ENCODE results near the gene USP31.

Gene USP31

DNA sequence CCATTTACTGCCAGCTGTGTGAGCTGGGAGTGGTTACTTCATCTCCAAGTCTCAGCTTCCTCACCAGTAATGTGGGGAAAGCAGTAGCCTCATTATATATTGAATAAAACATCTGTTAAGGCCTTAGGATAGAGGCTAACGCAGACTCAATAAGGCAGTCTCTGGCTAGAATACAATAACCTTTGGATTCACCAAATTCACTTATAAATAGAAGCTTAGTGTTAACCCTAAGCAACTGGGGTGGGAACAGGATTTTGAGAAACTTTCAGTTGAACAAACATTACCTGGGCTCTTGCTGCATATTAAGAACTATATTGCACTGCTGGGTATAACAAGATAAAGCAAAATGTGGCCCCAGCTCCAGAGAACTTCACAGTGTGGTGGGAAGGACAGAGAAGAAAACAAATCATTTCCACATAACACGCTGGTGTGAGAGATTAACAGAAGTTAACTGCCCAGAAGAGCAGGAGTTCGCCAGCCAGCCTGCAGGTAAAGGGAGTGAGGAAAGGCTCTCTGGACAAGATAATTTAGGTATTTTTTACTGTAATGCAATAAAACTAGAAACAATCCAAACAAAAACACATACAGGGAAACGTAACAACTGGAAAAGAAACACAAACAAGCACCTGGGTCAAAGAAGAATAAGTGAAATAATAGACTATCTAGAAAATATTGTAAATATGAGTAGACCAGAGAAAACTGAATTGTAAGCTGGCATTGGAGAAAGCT lies 57.0 kb downstream of the USP31 start:
- no peak for DNase-seq

DNA sequence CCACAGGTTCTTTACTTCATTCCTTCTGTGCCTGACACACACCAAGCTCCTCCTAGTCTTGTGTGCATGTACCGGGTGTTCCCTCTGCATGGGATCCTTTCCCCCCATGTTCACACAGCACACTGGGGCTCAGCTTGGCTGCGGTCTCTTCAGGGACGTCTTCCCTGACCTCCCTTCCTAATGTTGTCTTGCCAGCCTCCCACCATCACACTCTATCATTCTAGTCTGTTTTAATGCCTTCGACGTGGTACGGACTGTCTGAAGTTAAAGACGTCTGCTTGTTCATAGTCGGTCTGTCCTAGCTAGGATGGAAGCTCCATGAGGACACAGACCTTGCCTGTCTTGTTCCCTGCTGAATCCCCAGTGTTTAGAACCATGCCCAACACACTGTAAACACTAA lies 60.1 kb downstream of the USP31 start:
- no peak for DNase-seq

DNA sequence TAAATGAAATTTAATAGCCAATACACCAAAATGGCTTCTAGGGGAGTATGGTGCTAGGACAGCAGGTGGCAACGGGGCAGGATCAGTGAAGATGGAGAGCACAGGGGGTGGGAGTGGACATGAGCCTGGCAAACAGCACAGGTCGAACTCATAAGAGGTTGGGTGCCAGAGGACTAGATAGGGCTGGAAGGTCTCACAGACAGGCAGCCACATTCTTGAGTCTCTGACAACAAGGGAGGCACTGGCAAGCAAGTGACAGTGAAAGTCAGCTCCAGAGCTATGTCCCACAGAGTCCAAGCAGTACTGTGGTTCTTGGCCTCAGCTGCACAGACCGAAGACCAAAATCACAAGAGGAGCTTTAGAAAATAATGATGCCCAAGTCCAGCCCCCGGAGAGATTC lies 61.2 kb downstream of the USP31 start:
- no peak for DNase-seq

DNA sequence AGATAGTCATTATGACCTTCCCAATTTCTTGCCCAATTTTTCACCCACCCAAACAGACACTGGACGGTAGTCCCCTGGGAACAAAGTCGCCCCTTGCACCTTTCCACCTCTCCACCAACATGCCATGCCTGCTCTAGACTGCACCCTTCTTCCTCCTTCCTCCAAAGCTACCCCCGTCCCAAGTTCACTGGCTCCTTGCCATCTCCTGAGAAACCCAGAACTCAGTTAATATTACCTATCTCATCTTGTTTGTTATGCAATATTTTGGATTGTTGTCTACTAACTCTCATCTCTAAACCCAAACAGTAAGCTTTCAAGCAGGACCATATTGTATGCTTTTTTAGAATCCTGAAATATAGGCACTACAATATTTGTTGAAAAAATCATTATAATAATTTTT lies 63.3 kb downstream of the USP31 start:
- no peak for DNase-seq

DNA sequence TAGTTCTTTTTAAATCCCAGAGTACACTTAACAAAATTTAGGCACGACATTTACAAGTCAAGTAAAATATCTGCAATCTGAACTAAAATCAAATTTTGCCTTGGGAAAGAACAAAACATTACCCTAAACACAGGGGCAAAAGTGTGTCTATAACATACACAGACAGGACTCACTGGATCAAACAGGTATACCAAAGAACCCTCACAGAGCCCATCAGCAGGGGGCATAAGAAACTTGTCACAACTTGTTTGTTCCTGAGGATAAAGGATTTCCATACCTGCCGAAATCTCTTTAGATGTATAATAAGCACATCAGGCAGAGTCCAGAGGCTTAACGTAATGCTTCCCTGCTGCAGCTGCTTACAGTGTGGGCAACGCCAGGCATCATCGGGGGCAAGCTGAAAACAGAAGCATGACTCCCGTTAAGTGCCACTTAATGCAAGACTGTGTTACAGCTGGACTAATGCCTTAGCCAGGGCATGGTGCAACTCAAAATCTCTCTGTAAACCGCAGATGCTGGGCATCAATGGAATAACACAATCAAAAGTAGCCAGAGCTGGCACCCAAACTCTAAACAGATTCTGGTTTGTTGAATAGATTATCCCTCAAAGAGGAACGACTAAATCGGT lies 67.0 kb downstream of the USP31 start:
- no peak for DNase-seq

DNA sequence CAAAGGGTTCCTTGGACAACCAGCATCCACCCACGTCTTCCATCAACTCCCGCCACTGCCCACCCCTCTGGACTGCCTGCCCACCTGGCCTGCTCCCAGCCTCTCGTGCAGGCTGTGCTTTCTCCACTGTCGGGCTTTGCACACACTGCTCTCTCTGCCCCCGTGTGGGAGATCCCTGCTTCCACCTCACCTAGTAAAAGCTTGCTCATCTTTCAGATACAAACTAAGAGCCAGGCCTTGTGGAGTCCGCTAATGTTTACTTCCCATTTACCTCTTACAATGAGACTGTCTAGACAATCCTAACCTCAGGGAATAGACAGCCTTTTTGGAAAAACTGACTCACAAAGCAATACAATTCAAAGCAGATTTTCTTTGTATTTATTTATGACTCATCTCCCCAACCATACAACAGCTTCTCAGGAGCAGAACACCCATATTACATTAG lies 67.6 kb downstream of the USP31 start:
- DNase-seq = no peak

DNA sequence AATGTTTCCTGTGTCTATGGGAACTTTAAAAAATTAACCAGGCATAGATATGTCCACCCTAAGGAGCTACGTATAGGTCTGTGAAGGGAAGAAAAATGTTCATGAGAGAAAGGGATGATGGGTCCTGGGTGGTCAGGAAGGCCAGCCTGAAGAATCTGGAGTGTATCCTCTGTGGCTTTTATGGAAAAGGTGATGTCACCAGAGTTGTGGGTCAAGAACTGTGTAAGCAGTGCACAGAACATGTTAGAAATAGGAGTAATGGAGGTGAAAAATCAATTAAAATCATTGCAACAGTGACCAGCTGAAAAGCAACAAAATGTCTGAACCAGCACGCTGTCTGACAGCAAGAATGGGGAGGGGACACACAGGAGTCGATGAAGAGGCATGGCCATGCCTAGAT lies 68.5 kb downstream of the USP31 start:
- no peak for DNase-seq

DNA sequence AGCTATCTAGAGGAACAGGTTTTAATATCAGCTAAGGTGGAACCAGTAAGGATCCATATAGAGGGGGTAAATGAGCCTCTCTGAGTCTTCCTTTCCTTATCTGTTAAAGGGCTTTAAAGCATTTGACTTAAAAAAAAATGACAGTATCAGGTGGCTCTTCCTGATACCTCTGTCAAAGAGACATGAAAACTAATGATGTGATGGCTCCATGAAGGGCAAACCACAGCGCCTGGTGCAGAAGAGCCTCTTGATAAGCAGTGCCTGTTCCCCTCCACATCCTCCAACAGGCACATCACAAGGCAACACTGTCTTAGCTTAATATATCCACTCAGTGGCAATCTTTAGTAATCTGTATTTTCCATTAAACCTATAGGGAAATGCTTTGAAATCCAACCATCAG lies 68.9 kb downstream of the USP31 start:
- DNase-seq = no peak

DNA sequence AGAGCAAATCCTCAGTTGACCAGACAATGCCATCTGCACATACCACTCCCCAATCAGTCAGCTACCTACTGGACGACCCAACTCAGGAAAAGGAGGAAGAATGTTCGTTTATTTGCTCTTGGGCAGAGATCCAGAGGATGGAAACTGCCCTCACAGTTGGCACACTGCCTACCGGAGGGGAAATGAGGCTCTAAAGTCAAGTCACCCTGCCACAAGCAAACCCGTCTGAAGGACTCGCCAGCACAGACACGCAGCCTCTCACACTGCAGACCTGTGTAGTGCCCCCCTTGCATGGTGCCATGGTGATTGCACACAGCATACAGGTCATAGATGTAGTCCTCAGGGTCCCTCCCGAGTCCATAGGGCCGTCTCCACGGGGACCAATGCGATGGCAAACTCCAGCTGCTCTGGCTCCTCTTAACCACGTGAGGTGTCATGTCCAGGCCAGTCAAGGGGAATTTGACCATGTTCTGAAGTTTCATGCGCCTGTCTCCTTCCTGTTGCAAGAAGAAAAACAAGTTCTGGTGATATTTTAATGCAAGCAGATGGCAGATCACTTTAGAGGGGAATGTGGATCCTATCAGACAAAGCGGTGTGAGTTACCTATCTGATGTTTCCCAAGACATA lies 69.5 kb downstream of the USP31 start:
- DNase-seq = no peak

DNA sequence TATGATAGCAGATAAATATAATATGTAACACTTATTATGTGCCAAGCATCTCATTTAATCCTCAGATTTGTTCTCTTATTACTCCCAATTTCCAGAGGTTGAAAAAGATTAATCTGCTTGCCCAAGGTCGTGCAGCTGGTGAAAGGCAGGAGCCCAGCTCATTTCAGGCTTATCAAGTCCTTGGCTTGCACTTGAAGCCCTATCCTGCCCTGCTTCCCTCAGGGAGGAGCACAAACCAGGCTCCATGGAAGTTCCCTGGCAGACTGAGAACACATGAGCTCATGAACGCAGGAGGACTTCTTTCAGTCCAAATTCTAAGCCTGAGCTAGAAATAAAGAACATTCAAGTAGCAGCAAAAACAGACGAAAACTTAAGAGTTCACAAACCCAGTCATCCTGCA lies 74.8 kb downstream of the USP31 start:
- no peak for DNase-seq

DNA sequence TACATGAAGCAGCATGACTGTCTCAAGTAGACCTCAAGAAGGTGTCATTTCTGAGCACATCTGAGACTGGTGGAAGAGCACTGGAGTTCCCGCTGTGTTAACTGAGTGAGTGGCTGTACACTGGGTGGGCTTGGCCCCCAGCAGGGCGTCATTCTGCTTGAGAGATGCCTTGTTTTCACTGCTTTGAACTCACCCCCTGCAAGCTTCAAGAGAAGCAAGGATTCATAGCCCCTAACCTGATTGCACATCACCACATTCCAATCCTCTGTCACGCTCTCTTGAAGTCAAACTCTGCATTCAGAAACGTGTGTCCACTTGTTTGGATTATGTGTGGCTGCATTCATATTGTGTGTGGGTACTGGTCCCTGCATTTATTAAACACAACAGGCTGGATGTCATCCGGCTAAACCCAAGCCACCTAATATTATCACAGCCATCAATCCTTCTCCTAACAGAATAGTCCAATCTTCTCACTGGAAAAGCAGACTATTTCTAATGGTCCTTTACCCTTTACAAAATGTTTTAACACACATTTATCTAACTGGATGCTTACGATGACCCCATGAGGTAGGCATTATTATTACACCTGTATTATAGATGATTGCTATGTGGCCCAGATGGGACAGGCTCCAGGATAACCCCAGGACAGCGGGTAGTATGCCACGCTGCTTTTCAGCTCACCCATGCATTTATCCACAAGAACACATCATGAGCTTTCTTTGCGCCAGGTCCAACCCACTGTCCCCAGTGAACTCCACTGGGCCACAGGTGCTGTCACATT lies 76.3 kb downstream of the USP31 start:
- DNase-seq = no peak

DNA sequence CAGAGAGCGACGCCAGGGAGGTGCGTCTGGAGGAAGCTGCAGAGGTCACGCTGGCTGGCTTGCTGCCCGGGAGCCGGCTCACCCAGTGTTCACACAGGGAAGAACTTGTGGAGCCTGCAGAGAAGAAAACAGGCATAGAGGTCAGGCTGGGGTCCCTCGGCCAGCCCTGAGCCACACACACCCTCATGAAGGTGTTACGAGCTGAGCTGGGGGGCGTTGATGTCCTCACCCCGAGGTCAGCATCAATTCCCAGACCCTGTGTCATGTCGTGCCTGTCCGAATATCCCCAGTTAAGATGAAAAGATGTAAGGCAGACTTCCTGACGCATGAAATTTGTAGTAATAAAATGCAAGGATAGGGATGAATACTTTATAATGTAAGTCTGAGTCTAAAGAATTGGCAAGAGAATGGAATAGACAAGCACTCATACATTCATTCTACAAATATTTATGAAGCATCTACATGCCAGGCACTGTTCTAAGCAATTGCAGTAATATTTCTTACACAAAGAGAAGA lies 77.1 kb downstream of the USP31 start:
- no peak for DNase-seq

DNA sequence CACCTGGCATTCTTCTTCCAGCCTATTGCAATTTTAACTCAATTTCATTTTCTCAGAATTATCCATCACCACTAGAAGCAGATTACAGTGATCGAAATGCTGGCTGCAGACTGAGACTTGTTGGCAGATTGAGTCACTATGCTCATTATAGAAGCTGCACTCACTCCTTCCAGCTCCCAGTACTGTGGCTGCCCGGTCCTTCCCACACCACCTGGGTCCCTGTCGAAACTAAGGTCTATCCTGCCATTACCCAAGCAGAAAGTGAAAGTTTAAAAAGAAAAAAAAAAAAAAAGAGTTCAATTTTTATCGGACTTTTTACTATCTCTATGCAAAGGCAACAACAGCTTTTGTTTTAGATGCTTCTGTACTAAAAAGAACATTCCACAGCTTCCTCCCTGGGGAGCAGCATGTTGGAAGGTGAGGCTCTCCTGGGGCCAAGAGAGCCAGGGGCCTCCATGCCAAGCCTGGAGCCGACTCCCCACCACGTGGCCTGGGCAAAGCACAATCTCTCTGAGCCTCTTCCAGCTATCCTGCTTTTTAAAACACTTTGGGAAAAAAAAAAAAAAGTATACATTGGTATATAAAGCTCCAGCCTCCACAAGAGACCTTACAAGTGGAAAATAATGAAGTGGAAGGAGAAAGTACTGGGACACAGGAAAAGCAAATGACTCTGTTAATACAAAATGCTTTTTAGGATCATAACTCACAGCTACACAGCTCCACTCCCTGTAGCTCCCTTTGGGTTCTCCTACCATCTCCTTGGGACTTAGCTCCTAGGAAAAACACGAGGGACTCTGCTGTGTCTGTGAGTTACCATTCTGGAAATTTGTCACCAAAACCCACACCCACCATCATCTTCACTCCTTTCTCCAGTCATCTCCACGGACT lies 77.8 kb downstream of the USP31 start:
- DNase-seq = no peak

DNA sequence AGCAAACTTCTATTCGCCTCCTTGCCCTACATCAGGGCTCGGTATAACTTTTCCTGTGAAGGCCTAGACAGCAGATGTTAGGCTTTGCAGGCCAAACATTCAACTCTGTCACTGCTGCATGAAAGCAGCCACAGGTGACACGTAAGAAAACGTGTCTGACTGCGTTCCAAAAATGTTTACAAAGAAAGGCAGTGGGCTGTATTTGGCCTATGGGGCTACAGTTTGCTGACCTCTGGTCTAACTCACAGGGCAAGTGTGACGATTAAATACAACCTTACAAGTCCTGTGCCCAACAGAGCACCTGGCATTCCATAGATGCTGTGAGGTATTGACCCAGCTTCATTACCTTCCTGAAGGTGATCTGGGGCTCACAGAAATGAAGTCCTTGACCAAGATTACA lies 79.4 kb downstream of the USP31 start:
- DNase-seq = no peak

DNA sequence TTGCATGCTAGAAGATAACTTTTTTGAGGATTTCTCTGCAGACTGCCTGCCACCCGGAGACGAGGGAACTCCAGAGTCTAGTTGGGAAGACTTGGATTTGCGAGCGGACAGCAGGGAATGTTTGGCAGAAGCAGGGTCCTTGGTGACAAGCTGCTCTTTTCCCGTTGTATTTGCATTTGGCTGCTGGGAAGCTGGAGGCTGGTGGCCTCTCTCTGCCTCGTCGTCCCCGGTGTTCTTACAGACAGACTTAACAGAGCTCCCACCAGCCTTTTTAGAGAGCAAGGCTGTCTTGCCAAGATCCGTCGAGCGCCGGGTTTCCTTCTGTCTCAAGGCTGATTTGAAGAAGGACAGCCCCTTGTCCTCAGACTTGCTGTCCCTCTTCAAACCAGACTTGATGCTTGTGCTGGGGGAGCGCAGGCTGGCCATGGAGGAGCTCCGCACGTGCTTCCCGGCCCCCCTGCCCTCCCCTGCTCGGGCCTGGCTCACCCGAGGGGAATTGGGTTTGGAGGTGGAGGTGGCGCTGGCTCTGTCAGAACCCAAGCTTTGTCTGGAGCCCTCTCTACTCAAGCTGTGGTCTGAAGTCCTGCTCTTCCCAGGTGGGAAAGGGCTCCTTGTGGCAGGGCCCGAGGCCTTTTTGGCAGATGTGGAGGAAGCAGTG lies 81.0 kb downstream of the USP31 start:
- no peak for DNase-seq

DNA sequence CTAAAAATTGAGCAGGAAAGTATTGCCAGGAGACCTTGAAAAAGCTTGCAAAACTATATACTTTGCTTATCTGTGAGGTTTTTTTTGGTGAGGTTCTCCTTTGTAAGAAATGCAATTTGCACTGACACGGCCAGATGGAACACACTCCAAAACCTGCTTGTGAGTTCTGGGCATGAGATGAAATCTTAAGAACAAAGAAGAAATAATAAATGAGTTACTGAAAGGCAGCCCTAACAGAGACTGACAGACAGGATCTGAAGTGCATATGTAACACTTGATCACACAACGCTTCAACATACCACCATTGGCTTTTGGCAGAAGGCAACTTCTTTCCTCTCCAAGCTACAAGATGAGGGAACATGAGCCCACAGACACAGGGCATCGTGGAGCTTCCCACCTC lies 82.6 kb downstream of the USP31 start:
- DNase-seq = no peak

DNA sequence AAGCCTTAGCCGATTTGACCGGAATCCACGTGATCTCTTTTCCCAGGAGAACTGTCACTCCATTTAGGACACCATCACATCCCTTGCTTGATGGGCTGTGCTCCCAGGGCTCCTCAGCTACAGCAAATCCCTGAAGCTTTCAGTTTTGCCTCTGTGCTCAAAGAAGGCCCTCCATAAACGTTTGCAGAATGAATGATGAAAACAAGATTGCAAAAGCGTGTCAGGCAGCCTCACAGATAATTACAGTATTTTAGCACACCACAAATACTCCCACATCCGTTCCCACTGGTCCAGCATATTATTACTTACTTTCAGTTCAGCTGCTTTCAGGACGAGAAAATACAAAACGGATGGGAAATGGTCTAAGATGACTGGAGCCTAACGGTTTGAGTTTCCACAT lies 84.6 kb downstream of the USP31 start:
- no peak for DNase-seq

DNA sequence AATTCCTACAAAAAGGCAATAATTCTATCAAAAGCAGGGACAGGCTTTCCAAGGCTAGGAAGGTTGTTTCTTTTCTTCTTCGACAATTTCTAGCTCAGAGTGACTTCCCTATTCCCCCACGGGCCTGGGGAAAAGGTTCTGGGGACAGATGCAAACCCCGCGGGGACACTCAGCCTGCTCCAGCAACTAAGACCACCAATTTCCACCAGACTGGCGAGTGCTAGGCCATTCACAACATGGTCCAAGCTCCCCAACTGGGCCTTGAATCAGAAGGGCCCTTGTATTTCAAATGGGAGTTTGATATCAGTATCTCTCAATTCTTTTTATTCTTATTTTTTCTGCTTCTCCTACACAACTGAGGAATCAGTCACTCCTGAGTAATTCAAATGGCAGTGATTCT lies 86.7 kb downstream of the USP31 start:
- DNase-seq = no peak

DNA sequence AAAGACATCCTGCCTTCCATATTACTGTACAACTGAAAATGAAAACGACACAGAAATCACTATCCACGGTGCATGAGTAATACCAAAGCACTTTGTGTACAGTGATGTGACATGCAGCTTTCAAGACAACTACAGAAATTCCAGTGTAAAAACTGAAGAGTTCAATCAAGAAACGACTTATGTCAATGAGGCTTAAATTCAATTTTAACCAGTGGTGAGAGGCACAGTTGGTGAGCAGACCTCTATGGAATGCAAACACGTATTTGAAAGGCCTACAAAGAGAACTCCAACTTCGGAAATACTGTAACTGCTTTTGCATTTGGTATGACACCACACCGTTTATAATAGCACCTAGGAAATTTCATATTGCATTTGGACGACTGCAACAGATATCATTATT lies 87.6 kb downstream of the USP31 start:
- no peak for DNase-seq

DNA sequence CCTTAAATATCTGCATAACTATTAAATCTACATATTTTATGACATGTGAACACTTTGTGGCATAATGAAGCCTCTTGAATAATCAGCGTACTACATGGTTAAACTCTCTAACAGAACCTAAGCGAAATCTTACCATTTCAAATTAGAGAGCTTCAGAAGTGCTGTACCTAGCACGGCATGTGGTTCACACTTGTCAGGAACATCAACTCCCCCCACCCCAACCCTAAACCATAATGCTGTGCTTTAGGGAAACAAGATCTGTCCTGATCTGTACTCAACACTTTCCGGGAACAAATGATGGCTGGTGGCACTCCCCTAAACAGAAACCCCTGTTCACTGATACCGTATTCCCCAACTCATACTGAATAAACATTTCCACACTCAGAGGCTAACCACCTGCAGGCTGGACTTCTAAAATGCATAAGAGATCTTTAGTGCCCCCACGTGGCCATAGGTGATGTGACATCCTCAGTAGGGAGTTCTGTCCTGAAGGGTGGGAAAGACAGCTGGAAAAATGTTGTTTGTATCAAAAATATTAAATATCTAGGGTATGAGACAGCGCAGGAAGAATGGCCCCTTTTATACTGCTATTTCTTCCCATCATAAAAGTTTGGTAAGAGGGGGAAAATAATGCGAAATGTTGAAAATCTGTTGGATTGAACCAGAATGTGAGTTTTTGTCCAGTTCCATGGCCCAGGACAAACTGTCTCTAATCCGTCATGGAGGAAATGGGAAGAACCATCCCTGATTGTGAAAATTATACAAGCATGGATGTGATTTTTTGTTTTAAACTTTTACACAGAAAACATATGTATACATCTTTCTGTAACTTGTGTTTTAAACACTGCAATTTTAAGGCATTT lies 88.6 kb downstream of the USP31 start:
- DNase-seq = peak; percentile 44

DNA sequence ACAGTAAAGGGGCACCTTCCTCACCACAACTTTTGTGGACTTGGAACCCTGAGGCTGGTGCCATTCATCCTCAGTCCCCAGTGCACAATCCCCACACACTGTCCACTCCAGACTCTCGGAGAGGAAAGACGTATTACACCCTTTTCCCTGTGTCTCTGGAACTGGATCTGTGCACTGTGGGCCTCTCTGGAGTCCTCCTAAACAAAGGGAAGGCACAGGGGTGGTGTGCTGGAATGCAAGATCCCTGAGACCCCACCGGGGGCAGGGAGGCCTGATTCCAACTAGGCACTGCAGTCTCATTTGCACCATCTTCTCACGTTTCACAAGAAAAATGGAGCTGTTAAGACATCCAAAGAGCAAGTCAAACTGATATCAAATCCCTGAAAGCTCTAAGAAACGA lies 89.8 kb downstream of the USP31 start:
- no peak for DNase-seq
